Vagina (tissue), 2 donors: Measurements from ENCODE around the gene ALDH6A1. TPM values are rescaled to one million over a fixed set of nuclear protein-coding genes. Genes with fewer than 3 reads are reported as not detected.

ENCODE experiments used
- DNase-seq, 2 donors: peaks; one replicate each; pipeline ENCODE4 v3.0.0-alpha.2; 2017; ENCODE audit errors: extremely low spot score in 2 of 2
- H3K27ac ChIP-seq: fragments of 200-600 bp; sonication (generic); one replicate; pipeline ENCODE4 v1.5.1; 2019
- H3K27me3 ChIP-seq: fragments of 200-600 bp; sonication (generic); one replicate; pipeline ENCODE4 v1.5.1; 2019
- H3K36me3 ChIP-seq, 2 donors: fragments of 200-600 bp; sonication (generic); one replicate each; pipeline ENCODE4 v1.5.1; 2017 to 2019
- H3K4me1 ChIP-seq: fragments of 200-600 bp; sonication (generic); one replicate; pipeline ENCODE4 v1.5.1; 2019
- H3K4me3 ChIP-seq, 2 donors: fragments of 200-600 bp; sonication (generic); 1 replicate in 1 of 2; 2 replicates in 1 of 2; pipeline ENCODE4 v1.5.1; 2016 to 2019
- H3K9me3 ChIP-seq: fragments of 200-600 bp; sonication (generic); one replicate; pipeline ENCODE4 v1.5.1; 2019
- CTCF ChIP-seq, 3 experiments: fragments of 450-650 bp in 2 of 3; fragments of 200-600 bp in 1 of 3; sonication (generic) in 1 of 3; IDR thresholded peaks; one replicate each; pipeline ENCODE4 v1.5.1; 2017 to 2019; ENCODE audit warnings: antibody characterized with exemption in 3 of 3, mild to moderate bottlenecking in 2 of 3, moderate library complexity in 2 of 3
- POLR2A ChIP-seq, 2 donors: fragments of 450-650 bp; IDR thresholded peaks; one replicate each; pipeline ENCODE4 v1.6.1; 2017; ENCODE audit warnings: antibody characterized with exemption in 2 of 2, mild to moderate bottlenecking in 2 of 2, moderate library complexity in 2 of 2
- POLR2AphosphoS5 ChIP-seq, 2 donors: sonication (generic); formaldehyde crosslinking; IDR thresholded peaks; one replicate each; pipeline ENCODE4 v1.9.0; 2017; ENCODE audit warnings: antibody characterized with exemption in 2 of 2, mild to moderate bottlenecking in 2 of 2, low read depth in 1 of 2; ENCODE audit not compliant: insufficient read depth in 1 of 2
- intact Hi-C: fragments of 100-400 bp; cut with DNase I; formaldehyde crosslinking; loops from one replicate; pipeline ENCODE4 v1.15.1; 2023
- total RNA-seq: library from RNA; depleted of rRNA; stranded (reverse); fragments of >200 nt; gene quantifications from one replicate; pipeline ENCODE4 v1.2.3, GENCODE V29; 2016

The ALDH6A1 gene
- total RNA-seq, 1 donor from 2014 or later, result 20.9 TPM

GRCh38 chr14:74048281-74048680, 36.0 kb downstream of the ALDH6A1 start:
- TF ChIP-seq POLR2AphosphoS5 (IDR thresholded peaks at IDR 0.05; ENCODE audit: insufficient read depth in 1 of 2, low read depth in 1 of 2) (no peak), POLR2A (IDR thresholded peaks at IDR 0.05) (no peak), CTCF (IDR thresholded peaks at IDR 0.05) (no peak)
- Histone ChIP-seq H3K27me3 (no peaks in the 10 kb centered on the region), H3K4me3 (no peak overlapping the region), H3K27ac (no peak overlapping the region), H3K4me1 (no peaks in the 10 kb centered on the region), H3K36me3 (no peaks in the 10 kb centered on the region), H3K9me3 (no peaks in the 10 kb centered on the region)
- intact Hi-C loops, result no loop called here
- DNase-seq, result no peak

- H3K36me3 ChIP-seq, result no peaks in the 10 kb centered on the region
Measured at GRCh38 chr14:74045522-74045921, 38.7 kb downstream of the ALDH6A1 start.

GRCh38 chr14:74042296-74042695, 42.0 kb downstream of the ALDH6A1 start:
- no peak for TF ChIP-seq CTCF (IDR thresholded peaks at IDR 0.05)
- no peak for TF ChIP-seq POLR2AphosphoS5 (IDR thresholded peaks at IDR 0.05; ENCODE audit: insufficient read depth in 1 of 2, low read depth in 1 of 2)
- TF ChIP-seq POLR2A (IDR thresholded peaks at IDR 0.05), result no peak
- Histone ChIP-seq H3K9me3 (no peaks in the 10 kb centered on the region), H3K36me3 (no peaks in the 10 kb centered on the region)

More at GRCh38 chr14:74045522-74045921, 38.7 kb downstream of the ALDH6A1 start:
- no peaks in the 10 kb centered on the region for H3K4me1 ChIP-seq
- no peak for TF ChIP-seq POLR2A (IDR thresholded peaks at IDR 0.05)
- H3K4me3 ChIP-seq, result no peak overlapping the region
- no peak overlapping the region for H3K27ac ChIP-seq
- intact Hi-C loops, result no loop called here
- H3K9me3 ChIP-seq, result no peaks in the 10 kb centered on the region
- H3K27me3 ChIP-seq, result no peaks in the 10 kb centered on the region
- no peak for DNase-seq

GRCh38 chr14:74038020-74038859, 46.0 kb downstream of the ALDH6A1 start:
- no peak overlapping the region for H3K27ac ChIP-seq
- intact Hi-C loops, result no loop called here
- H3K9me3 ChIP-seq, result no peaks in the 10 kb centered on the region
- TF ChIP-seq POLR2AphosphoS5 (IDR thresholded peaks at IDR 0.05; ENCODE audit: insufficient read depth in 1 of 2, low read depth in 1 of 2), result no peak
- TF ChIP-seq POLR2A (IDR thresholded peaks at IDR 0.05), result no peak
- TF ChIP-seq CTCF (IDR thresholded peaks at IDR 0.05), result peak; percentile 23 to 38 (median 28)
- no peaks in the 10 kb centered on the region for H3K36me3 ChIP-seq
- H3K4me1 ChIP-seq, result no peaks in the 10 kb centered on the region
- DNase-seq, result no peak
- no peaks in the 10 kb centered on the region for H3K27me3 ChIP-seq
- no peak overlapping the region for H3K4me3 ChIP-seq

More at GRCh38 chr14:74042296-74042695, 42.0 kb downstream of the ALDH6A1 start:
- intact Hi-C loops, result no loop called here
- no peak for DNase-seq
- Histone ChIP-seq H3K4me1 (no peaks in the 10 kb centered on the region), H3K4me3 (no peak overlapping the region), H3K27me3 (no peaks in the 10 kb centered on the region), H3K27ac (no peak overlapping the region)

GRCh38 chr14:74035556-74035955, 48.7 kb downstream of the ALDH6A1 start:
- DNase-seq, result no peak
- H3K27ac ChIP-seq, result no peak overlapping the region
- H3K27me3 ChIP-seq, result no peaks in the 10 kb centered on the region
- H3K36me3 ChIP-seq, result no peaks in the 10 kb centered on the region
- intact Hi-C loops, result no loop called here
- TF ChIP-seq POLR2A (IDR thresholded peaks at IDR 0.05) (no peak), CTCF (IDR thresholded peaks at IDR 0.05) (no peak), POLR2AphosphoS5 (IDR thresholded peaks at IDR 0.05; ENCODE audit: insufficient read depth in 1 of 2, low read depth in 1 of 2) (no peak)
- no peaks in the 10 kb centered on the region for H3K4me1 ChIP-seq
- no peak overlapping the region for H3K4me3 ChIP-seq
- H3K9me3 ChIP-seq, result no peaks in the 10 kb centered on the region
